HepG2 (cell line): ENCODE data around the gene MAPK14. TPM values are rescaled to one million over a fixed set of nuclear protein-coding genes. Genes with fewer than 3 reads are reported as not detected.

Experiments used
- CEBPB ChIP-seq: IDR thresholded peaks from 2 replicates; pipeline ENCODE4 v1.6.1; 2011; ENCODE audit warnings: low read depth, low read length, improper control_type of control experiment, borderline replicate concordance
- FOXP1 ChIP-seq, 2 experiments: fragments of 450-650 bp in 1 of 2; IDR thresholded peaks; 2 replicates each; pipeline ENCODE4 v1.6.1; 2017 to 2018; ENCODE audit warnings: antibody characterized with exemption in 1 of 2
- HNF4A ChIP-seq: sonication (generic); formaldehyde crosslinking; IDR thresholded peaks from 2 replicates; pipeline ENCODE4 v1.4.0; 2020; ENCODE audit warnings: missing genetic modification reagents
- KDM5B ChIP-seq: sonication (generic); formaldehyde crosslinking; IDR thresholded peaks from 2 replicates; pipeline ENCODE4 v1.4.0; 2020; ENCODE audit warnings: missing genetic modification reagents, mild to moderate bottlenecking, borderline replicate concordance
- MBNL3 ChIP-seq: fragments of 250-450 bp; sonication (Bioruptor Pico); conservative IDR thresholded peaks from 2 replicates; pipeline ENCODE4 v1.8.0; 2022; ENCODE audit warnings: mild to moderate bottlenecking, inconsistent platforms
- NAIF1 ChIP-seq: sonication (generic); formaldehyde crosslinking; IDR thresholded peaks from 2 replicates; pipeline ENCODE4 v1.5.0; 2020; ENCODE audit warnings: mild to moderate bottlenecking, missing genetic modification reagents, borderline replicate concordance
- SOX13 ChIP-seq, 3 experiments: fragments of 450-650 bp in 1 of 3; sonication (generic) in 1 of 3; formaldehyde crosslinking in 1 of 3; IDR thresholded peaks in 2 of 3; conservative IDR thresholded peaks in 1 of 3; 2 replicates each; pipeline versions ENCODE4 v1.5.0 to v1.6.1; 2016 to 2020; ENCODE audit warnings: antibody characterized with exemption in 1 of 3, mild to moderate bottlenecking in 1 of 3, missing compliant biosample characterization in 1 of 3, missing genetic modification reagents in 1 of 3, moderate library complexity in 1 of 3
- TEAD3 ChIP-seq: optimal IDR thresholded peaks from 2 replicates; pipeline ENCODE3; 2016; ENCODE audit warnings: borderline replicate concordance
- ZBTB20 ChIP-seq: sonication (generic); formaldehyde crosslinking; IDR thresholded peaks from 2 replicates; pipeline ENCODE4 v1.8.1; 2023; ENCODE audit warnings: missing genetic modification reagents, low read depth, mild to moderate bottlenecking, borderline replicate concordance
- ZFP1 ChIP-seq: IDR thresholded peaks from 2 replicates; pipeline ENCODE4 v1.6.1; 2016
- ZFP37 ChIP-seq: sonication (generic); formaldehyde crosslinking; IDR thresholded peaks from 2 replicates; pipeline ENCODE4 v1.4.0; 2020; ENCODE audit warnings: missing genetic modification reagents, borderline replicate concordance
- ZFY ChIP-seq: sonication (generic); formaldehyde crosslinking; IDR thresholded peaks from 2 replicates; pipeline ENCODE4 v1.4.0; 2020; ENCODE audit warnings: missing genetic modification reagents
- ZNF17 ChIP-seq: sonication (generic); formaldehyde crosslinking; IDR thresholded peaks from 2 replicates; pipeline ENCODE4 v1.5.0; 2020; ENCODE audit warnings: mild to moderate bottlenecking, missing genetic modification reagents
- ZNF205 ChIP-seq: IDR thresholded peaks from 2 replicates; pipeline ENCODE4 v1.6.1; 2018; ENCODE audit warnings: missing biosample characterization, missing genetic modification reagents
- ZNF660 ChIP-seq: sonication (generic); formaldehyde crosslinking; IDR thresholded peaks from 2 replicates; pipeline ENCODE4 v1.5.1; 2020; ENCODE audit warnings: mild to moderate bottlenecking, low read depth, missing genetic modification reagents, borderline replicate concordance
- ZSCAN20 ChIP-seq: sonication (generic); formaldehyde crosslinking; IDR thresholded peaks from 2 replicates; pipeline ENCODE4 v1.4.0; 2020; ENCODE audit warnings: missing genetic modification reagents, mild to moderate bottlenecking, borderline replicate concordance
- polyA plus RNA-seq, 8 experiments: library from polyadenylated mRNA; depleted of rRNA in 3 of 8; stranded (reverse) in 7 of 8; unstranded in 1 of 8; fragments of >200 nt; fragmentation: Illumina TruSeq in 4 of 8; extraction: Trizol in 4 of 8; gene quantifications; 2 replicates each; pipeline versions ENCODE4 v1.2.1 to v1.2.3, GENCODE V29; 2011 to 2016; ENCODE audit warnings: low read depth in 4 of 8, missing spikeins in 1 of 8, mixed read lengths in 1 of 8; ENCODE audit not compliant: insufficient read depth in 1 of 8
- total RNA-seq, 5 experiments: library from RNA; depleted of rRNA; stranded (reverse); fragments of >200 nt; fragmentation: Illumina TruSeq; extraction: Trizol; gene quantifications; 2 replicates each; pipeline ENCODE4 v1.2.3, GENCODE V29; 2016; ENCODE audit warnings: low read depth in 1 of 5
- TF ChIP-seq, protein P1 (sequence below): sonication (generic); formaldehyde crosslinking; IDR thresholded peaks from 2 replicates; pipeline ENCODE4 v1.4.0; 2020; ENCODE audit warnings: missing genetic modification reagents
- TF ChIP-seq, protein P2 (sequence below): IDR thresholded peaks from 2 replicates; pipeline ENCODE4 v1.6.1; 2012; ENCODE audit warnings: low read depth, low read length, improper control_type of control experiment
- TF ChIP-seq, protein P3 (sequence below): sonication (generic); formaldehyde crosslinking; IDR thresholded peaks from 2 replicates; pipeline ENCODE4 v1.8.1; 2023; ENCODE audit warnings: mild to moderate bottlenecking, inconsistent platforms, moderate library complexity, missing genetic modification reagents, borderline replicate concordance
- TF ChIP-seq, protein P4 (sequence below): sonication (generic); formaldehyde crosslinking; IDR thresholded peaks from 2 replicates; pipeline ENCODE4 v1.5.0; 2020; ENCODE audit warnings: mild to moderate bottlenecking, missing genetic modification reagents, moderate library complexity

Gene MAPK14
- total and polyA plus RNA-seq, 2 of the 13 experiments (the other 11 are each of a cell fraction or from before 2014, with no cell fraction given) = 66.3 to 67.3 TPM

DNA sequence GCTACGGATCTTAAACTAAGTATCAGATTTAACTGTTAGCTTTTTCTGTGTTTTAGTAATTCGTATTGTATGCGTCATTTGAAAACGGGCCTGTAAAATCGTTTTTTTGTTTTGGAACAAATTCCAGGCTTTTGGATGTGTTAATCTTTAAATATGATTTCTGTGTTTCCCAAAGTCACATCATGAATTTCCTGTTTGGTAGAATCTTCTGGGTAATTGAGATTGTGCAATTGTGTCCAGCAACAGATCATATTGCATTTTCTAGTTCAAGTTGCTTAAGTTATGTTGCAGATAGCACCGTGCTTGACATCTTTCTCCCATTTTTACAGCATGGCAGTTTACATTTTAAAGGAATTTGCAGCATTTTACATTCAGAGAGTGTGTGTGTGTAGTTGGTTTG lies 1.9 kb downstream of the MAPK14 start (continued):
- TF ChIP-seq, protein P1, sequence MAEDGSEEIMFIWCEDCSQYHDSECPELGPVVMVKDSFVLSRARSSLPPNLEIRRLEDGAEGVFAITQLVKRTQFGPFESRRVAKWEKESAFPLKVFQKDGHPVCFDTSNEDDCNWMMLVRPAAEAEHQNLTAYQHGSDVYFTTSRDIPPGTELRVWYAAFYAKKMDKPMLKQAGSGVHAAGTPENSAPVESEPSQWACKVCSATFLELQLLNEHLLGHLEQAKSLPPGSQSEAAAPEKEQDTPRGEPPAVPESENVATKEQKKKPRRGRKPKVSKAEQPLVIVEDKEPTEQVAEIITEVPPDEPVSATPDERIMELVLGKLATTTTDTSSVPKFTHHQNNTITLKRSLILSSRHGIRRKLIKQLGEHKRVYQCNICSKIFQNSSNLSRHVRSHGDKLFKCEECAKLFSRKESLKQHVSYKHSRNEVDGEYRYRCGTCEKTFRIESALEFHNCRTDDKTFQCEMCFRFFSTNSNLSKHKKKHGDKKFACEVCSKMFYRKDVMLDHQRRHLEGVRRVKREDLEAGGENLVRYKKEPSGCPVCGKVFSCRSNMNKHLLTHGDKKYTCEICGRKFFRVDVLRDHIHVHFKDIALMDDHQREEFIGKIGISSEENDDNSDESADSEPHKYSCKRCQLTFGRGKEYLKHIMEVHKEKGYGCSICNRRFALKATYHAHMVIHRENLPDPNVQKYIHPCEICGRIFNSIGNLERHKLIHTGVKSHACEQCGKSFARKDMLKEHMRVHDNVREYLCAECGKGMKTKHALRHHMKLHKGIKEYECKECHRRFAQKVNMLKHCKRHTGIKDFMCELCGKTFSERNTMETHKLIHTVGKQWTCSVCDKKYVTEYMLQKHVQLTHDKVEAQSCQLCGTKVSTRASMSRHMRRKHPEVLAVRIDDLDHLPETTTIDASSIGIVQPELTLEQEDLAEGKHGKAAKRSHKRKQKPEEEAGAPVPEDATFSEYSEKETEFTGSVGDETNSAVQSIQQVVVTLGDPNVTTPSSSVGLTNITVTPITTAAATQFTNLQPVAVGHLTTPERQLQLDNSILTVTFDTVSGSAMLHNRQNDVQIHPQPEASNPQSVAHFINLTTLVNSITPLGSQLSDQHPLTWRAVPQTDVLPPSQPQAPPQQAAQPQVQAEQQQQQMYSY (CRISPR knock-in tag) = no peak
- TF ChIP-seq ZFP1 (0 out of 2 replicates have a peak, but pooled peaks have one; percentile 33), MBNL3 (CRISPR knock-in tag) (no peak), ZNF17 (CRISPR knock-in tag) (no peak), ZBTB20 (CRISPR knock-in tag) (no peak), ZFP37 (CRISPR knock-in tag) (no peak), FOXP1 (IDR thresholded peaks at IDR 0.05) (no peak), FOXP1 (CRISPR knock-in tag; IDR thresholded peaks at IDR 0.05) (peak; percentile 42; the same call in 1 of the 2 replicates), HNF4A (0 out of 2 replicates have a peak, but pooled peaks have one; percentile 17), CEBPB (peak; percentile 98), ZFY (CRISPR knock-in tag) (no peak), ZNF205 (CRISPR knock-in tag) (no peak), ZNF660 (CRISPR knock-in tag) (no peak), SOX13 (IDR thresholded peaks at IDR 0.05) (no peak), SOX13 (CRISPR knock-in tag; conservative IDR thresholded peaks at IDR 0.05 in 1 of 2, IDR thresholded peaks at IDR 0.05 in 1 of 2) (peak in 1 of 2 experiments; percentile 17; a peak in 1 of 4 replicates), NAIF1 (CRISPR knock-in tag) (no peak), KDM5B (no peak), ZSCAN20 (no peak), TEAD3 (no peak)
- TF ChIP-seq, protein P2, sequence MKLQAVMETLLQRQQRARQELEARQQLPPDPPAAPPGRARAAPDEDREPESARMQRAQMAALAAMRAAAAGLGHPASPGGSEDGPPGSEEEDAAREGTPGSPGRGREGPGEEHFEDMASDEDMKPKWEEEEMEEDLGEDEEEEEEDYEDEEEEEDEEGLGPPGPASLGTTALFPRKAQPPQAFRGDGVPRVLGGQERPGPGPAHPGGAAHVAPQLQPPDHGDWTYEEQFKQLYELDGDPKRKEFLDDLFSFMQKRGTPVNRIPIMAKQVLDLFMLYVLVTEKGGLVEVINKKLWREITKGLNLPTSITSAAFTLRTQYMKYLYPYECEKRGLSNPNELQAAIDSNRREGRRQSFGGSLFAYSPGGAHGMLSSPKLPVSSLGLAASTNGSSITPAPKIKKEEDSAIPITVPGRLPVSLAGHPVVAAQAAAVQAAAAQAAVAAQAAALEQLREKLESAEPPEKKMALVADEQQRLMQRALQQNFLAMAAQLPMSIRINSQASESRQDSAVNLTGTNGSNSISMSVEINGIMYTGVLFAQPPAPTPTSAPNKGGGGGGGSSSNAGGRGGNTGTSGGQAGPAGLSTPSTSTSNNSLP = peak; percentile 67; the same call in 1 of the 2 replicates
- TF ChIP-seq, protein P3, sequence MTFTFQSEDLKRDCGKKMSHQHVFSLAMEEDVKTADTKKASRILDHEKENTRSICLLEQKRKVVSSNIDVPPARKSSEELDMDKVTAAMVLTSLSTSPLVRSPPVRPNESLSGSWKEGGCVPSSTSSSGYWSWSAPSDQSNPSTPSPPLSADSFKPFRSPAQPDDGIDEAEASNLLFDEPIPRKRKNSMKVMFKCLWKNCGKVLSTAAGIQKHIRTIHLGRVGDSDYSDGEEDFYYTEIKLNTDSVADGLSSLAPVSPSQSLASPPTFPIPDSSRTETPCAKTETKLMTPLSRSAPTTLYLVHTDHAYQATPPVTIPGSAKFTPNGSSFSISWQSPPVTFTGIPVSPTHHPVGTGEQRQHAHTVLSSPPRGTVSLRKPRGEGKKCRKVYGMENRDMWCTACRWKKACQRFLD = no peak
- TF ChIP-seq, protein P4, sequence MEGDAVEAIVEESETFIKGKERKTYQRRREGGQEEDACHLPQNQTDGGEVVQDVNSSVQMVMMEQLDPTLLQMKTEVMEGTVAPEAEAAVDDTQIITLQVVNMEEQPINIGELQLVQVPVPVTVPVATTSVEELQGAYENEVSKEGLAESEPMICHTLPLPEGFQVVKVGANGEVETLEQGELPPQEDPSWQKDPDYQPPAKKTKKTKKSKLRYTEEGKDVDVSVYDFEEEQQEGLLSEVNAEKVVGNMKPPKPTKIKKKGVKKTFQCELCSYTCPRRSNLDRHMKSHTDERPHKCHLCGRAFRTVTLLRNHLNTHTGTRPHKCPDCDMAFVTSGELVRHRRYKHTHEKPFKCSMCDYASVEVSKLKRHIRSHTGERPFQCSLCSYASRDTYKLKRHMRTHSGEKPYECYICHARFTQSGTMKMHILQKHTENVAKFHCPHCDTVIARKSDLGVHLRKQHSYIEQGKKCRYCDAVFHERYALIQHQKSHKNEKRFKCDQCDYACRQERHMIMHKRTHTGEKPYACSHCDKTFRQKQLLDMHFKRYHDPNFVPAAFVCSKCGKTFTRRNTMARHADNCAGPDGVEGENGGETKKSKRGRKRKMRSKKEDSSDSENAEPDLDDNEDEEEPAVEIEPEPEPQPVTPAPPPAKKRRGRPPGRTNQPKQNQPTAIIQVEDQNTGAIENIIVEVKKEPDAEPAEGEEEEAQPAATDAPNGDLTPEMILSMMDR (CRISPR knock-in tag) = no peak
